Activated T-helper 2 cell treated with anti-CD3 and anti-CD28 coated beads, Interferon-gamma antibody, Interleukin-2, Interleukin-4, amounts not matched to agents 10 μg/mL and 5 μg/mL and 100 μg/mL, durations not matched to agents 14 hours and 24 hours and 36 hours (primary cell): Measurements from ENCODE around the gene PTPRU. TPM values are rescaled to one million over a fixed set of nuclear protein-coding genes. Genes with fewer than 3 reads are reported as not detected.

Experiments
- DNase-seq: peaks from one replicate; pipeline ENCODE4 v3.0.0; 2021; ENCODE audit warnings: low spot score
- H3K27ac Mint-ChIP-seq: one replicate; pipeline ENCODE4 v1.8.0; 2021; ENCODE audit warnings: mixed read lengths
- H3K27me3 Mint-ChIP-seq: one replicate; pipeline ENCODE4 v1.8.0; 2021; ENCODE audit warnings: low read depth, mixed read lengths
- H3K36me3 Mint-ChIP-seq: one replicate; pipeline ENCODE4 v1.8.0; 2021; ENCODE audit warnings: low read depth, mixed read lengths
- H3K4me1 Mint-ChIP-seq: one replicate; pipeline ENCODE4 v1.8.0; 2021; ENCODE audit warnings: low read depth, mixed read lengths
- H3K4me3 Mint-ChIP-seq: one replicate; pipeline ENCODE4 v1.8.0; 2021; ENCODE audit warnings: low read depth, mild to moderate bottlenecking, moderate library complexity, mixed read lengths
- H3K9me3 Mint-ChIP-seq: one replicate; pipeline ENCODE4 v1.8.0; 2021; ENCODE audit warnings: mixed read lengths
- intact Hi-C: fragments of 100-400 bp; cut with micrococcal nuclease; formaldehyde crosslinking; loops from one replicate; pipeline ENCODE4 v1.15.1; 2023
- total RNA-seq: library from RNA; stranded (reverse); gene quantifications from 2 replicates; pipeline ENCODE4 v1.2.3, GENCODE V29; 2022

PTPRU gene
- total RNA-seq, 1 donor from 2014 or later, result 0.30 TPM

- Mint-ChIP-seq H3K27me3 (no peaks in the 10 kb centered on the region), H3K36me3 (no peaks in the 10 kb centered on the region), H3K4me3 (no peak overlapping the region), H3K27ac (no peak overlapping the region), H3K4me1 (no peaks in the 10 kb centered on the region), H3K9me3 (no peaks in the 10 kb centered on the region)
- DNase-seq, result no peak
- intact Hi-C loops, result no loop called here
Measured at GRCh38 chr1:29324202-29324601, 87.9 kb downstream of the PTPRU start.

- intact Hi-C loops, result no loop called here
- Mint-ChIP-seq H3K27ac (no peak overlapping the region), H3K4me3 (no peak overlapping the region), H3K27me3 (peaks cover 1% of the 10 kb centered on the region), H3K36me3 (no peaks in the 10 kb centered on the region), H3K4me1 (no peaks in the 10 kb centered on the region), H3K9me3 (no peaks in the 10 kb centered on the region)
- no peak for DNase-seq
Measured at GRCh38 chr1:29324771-29325351, 88.5 kb downstream of the PTPRU start.

GRCh38 chr1:29325675-29326074 lies 89.4 kb downstream of the PTPRU start:
- Mint-ChIP-seq H3K27me3 (peaks cover 1% of the 10 kb centered on the region), H3K4me3 (no peak overlapping the region), H3K36me3 (no peaks in the 10 kb centered on the region), H3K9me3 (no peaks in the 10 kb centered on the region), H3K27ac (no peak overlapping the region), H3K4me1 (no peaks in the 10 kb centered on the region)
- intact Hi-C loops, result no loop called here
- DNase-seq, result no peak

- no peaks in the 10 kb centered on the region for H3K36me3 Mint-ChIP-seq
- intact Hi-C loops, result no loop called here
- no peaks in the 10 kb centered on the region for H3K9me3 Mint-ChIP-seq
Measured at GRCh38 chr1:29326123-29326522, 89.8 kb downstream of the PTPRU start.

GRCh38 chr1:29327223-29327935 lies 91.1 kb downstream of the PTPRU start:
- Mint-ChIP-seq H3K9me3 (no peaks in the 10 kb centered on the region), H3K4me1 (no peaks in the 10 kb centered on the region), H3K27me3 (peaks cover 1% of the 10 kb centered on the region), H3K27ac (no peak overlapping the region), H3K36me3 (no peaks in the 10 kb centered on the region), H3K4me3 (no peak overlapping the region)
- intact Hi-C loops, result no loop called here
- no peak for DNase-seq

More at GRCh38 chr1:29326123-29326522, 89.8 kb downstream of the PTPRU start:
- no peak for DNase-seq
- H3K4me3 Mint-ChIP-seq, result no peak overlapping the region
- H3K4me1 Mint-ChIP-seq, result no peaks in the 10 kb centered on the region
- peaks cover 1% of the 10 kb centered on the region for H3K27me3 Mint-ChIP-seq
- no peak overlapping the region for H3K27ac Mint-ChIP-seq

- Mint-ChIP-seq H3K4me3 (no peak overlapping the region), H3K36me3 (no peaks in the 10 kb centered on the region), H3K27ac (no peak overlapping the region), H3K9me3 (no peaks in the 10 kb centered on the region), H3K4me1 (no peaks in the 10 kb centered on the region), H3K27me3 (peaks cover 6% of the 10 kb centered on the region)
- intact Hi-C loops, result no loop called here
- DNase-seq, result no peak
Measured at GRCh38 chr1:29329022-29329775, 92.9 kb downstream of the PTPRU start.

GRCh38 chr1:29330089-29330488 lies 93.8 kb downstream of the PTPRU start:
- peaks cover 6% of the 10 kb centered on the region for H3K27me3 Mint-ChIP-seq
- no peaks in the 10 kb centered on the region for H3K36me3 Mint-ChIP-seq
- intact Hi-C loops, result no loop called here
- no peaks in the 10 kb centered on the region for H3K9me3 Mint-ChIP-seq
- H3K4me1 Mint-ChIP-seq, result no peaks in the 10 kb centered on the region
- no peak for DNase-seq
- no peak overlapping the region for H3K4me3 Mint-ChIP-seq
- no peak overlapping the region for H3K27ac Mint-ChIP-seq

- no peak for DNase-seq
- Mint-ChIP-seq H3K4me1 (no peaks in the 10 kb centered on the region), H3K4me3 (no peak overlapping the region), H3K9me3 (no peaks in the 10 kb centered on the region), H3K36me3 (no peaks in the 10 kb centered on the region), H3K27me3 (peaks cover 9% of the 10 kb centered on the region), H3K27ac (no peak overlapping the region)
- intact Hi-C loops, result no loop called here
Measured at GRCh38 chr1:29330856-29331255, 94.5 kb downstream of the PTPRU start.

GRCh38 chr1:29331309-29331708 lies 95.0 kb downstream of the PTPRU start:
- no peak overlapping the region for H3K27ac Mint-ChIP-seq
- H3K27me3 Mint-ChIP-seq, result peaks cover 10% of the 10 kb centered on the region
- H3K4me3 Mint-ChIP-seq, result no peak overlapping the region
- no peak for DNase-seq
- no peaks in the 10 kb centered on the region for H3K36me3 Mint-ChIP-seq
- H3K9me3 Mint-ChIP-seq, result no peaks in the 10 kb centered on the region
- no peaks in the 10 kb centered on the region for H3K4me1 Mint-ChIP-seq
- intact Hi-C loops, result no loop called here

GRCh38 chr1:29331729-29332128 lies 95.4 kb downstream of the PTPRU start:
- H3K9me3 Mint-ChIP-seq, result no peaks in the 10 kb centered on the region
- H3K4me1 Mint-ChIP-seq, result no peaks in the 10 kb centered on the region
- H3K27ac Mint-ChIP-seq, result no peak overlapping the region
- intact Hi-C loops, result no loop called here
- H3K4me3 Mint-ChIP-seq, result no peak overlapping the region
- DNase-seq, result no peak
- H3K36me3 Mint-ChIP-seq, result no peaks in the 10 kb centered on the region
- H3K27me3 Mint-ChIP-seq, result peaks cover 12% of the 10 kb centered on the region

- no peak overlapping the region for H3K27ac Mint-ChIP-seq
- H3K27me3 Mint-ChIP-seq, result peaks cover 12% of the 10 kb centered on the region
- intact Hi-C loops, result no loop called here
- no peak overlapping the region for H3K4me3 Mint-ChIP-seq
- no peaks in the 10 kb centered on the region for H3K4me1 Mint-ChIP-seq
- no peaks in the 10 kb centered on the region for H3K36me3 Mint-ChIP-seq
- no peak for DNase-seq
- H3K9me3 Mint-ChIP-seq, result no peaks in the 10 kb centered on the region
Measured at GRCh38 chr1:29332204-29332603, 95.9 kb downstream of the PTPRU start.

GRCh38 chr1:29333008-29333407 lies 96.7 kb downstream of the PTPRU start:
- no peaks in the 10 kb centered on the region for H3K4me1 Mint-ChIP-seq
- H3K27me3 Mint-ChIP-seq, result peaks cover 12% of the 10 kb centered on the region
- no peak overlapping the region for H3K27ac Mint-ChIP-seq
- DNase-seq, result no peak
- intact Hi-C loops, result no loop called here
- no peak overlapping the region for H3K4me3 Mint-ChIP-seq
- no peaks in the 10 kb centered on the region for H3K36me3 Mint-ChIP-seq
- no peaks in the 10 kb centered on the region for H3K9me3 Mint-ChIP-seq

GRCh38 chr1:29335573-29335972 lies 99.3 kb downstream of the PTPRU start:
- Mint-ChIP-seq H3K9me3 (no peaks in the 10 kb centered on the region), H3K4me1 (no peaks in the 10 kb centered on the region), H3K27ac (no peak overlapping the region), H3K36me3 (no peaks in the 10 kb centered on the region), H3K4me3 (no peak overlapping the region), H3K27me3 (peaks cover 11% of the 10 kb centered on the region)
- intact Hi-C loops, result no loop called here
- no peak for DNase-seq
